SKM-1 treated with dmso at 0.1 percent for 144 hours (cell line): ENCODE data around the gene PHF20.
"Not testable (repeated sequence)": the region's sequence is repeated elsewhere in the genome, so short reads cannot be mapped to it uniquely, and the experiment has no call there.

Source experiments
- DNase-seq: peaks from one replicate; lab custom pipeline; 2025; ENCODE audit not compliant: unreplicated experiment; lab: John Stamatoyannopoulos, UW

PHF20 gene

GRCh38 chr20:35776513-35777101 lies 4.8 kb downstream of the PHF20 start:
- no peak for DNase-seq

- DNase-seq, result not testable (repeated sequence)
These were observed 12.0 kb downstream of the PHF20 start for GRCh38 chr20:35783811-35784210.

- DNase-seq, result not testable (repeated sequence)
These were observed 13.7 kb downstream of the PHF20 start for GRCh38 chr20:35785541-35785940.

DNA sequence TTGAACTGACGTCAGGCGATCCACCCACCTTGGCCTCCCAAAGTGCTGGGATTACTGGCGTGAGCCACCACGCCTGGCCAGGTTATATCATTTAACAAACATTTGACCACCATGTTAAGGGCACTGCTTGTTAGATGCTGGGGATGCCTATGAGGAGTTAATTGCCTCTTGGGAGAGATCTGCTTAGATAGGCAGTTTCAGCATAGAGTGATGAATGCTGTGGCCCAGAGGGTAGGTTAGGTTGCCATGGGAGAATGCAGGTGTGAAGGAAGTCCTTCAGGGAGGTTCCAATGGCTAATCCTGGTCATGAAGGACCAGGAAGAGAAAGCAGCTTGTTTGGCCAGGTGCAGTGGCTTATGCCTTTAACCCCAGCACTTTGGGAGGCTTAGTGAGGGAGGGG lies 17.0 kb downstream of the PHF20 start:
- no peak for DNase-seq

DNA sequence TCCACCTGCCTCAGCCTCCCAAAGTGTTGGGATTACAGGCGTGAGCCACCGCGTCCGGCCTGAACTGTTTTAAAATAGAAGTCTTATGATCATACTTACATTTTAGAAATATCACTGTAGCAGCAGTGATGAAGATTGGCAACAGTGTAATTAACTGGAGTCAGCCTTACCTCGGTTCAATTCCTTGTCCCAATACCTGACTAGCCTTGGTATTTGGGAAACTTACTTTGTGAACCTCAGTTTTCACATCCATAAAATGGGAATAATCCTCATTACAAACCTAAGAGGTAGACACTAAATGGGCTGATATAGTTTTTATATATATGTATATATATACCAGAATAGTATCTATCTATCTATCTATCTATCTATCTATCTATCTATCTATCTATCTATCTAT lies 19.3 kb downstream of the PHF20 start:
- no peak for DNase-seq

DNA sequence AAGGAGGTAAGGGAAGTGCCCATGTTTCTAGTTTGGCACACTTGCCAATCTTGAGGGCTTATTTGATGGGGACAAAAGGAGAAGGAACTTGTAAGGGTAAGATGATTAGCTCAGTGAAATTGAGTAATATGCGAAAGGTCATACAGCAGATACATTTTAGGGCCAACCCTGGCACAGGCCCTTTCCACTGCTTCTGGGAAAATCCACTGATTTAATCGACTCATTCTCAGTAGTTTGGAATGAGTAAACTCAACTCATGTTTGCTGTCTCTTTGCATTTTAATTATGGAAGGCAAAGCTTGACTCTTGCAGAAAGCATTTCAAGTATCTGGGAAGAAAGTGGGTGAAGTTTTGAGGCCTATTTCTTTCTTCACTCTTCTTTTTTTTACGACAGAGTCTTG lies 20.0 kb downstream of the PHF20 start:
- DNase-seq, result peak; percentile 53

GRCh38 chr20:35792740-35793139 lies 20.9 kb downstream of the PHF20 start:
- DNase-seq, result no peak

- peak; percentile 74 for DNase-seq
These were observed 24.8 kb downstream of the PHF20 start for GRCh38 chr20:35796571-35796970.

GRCh38 chr20:35801865-35802264 lies 30.1 kb downstream of the PHF20 start:
- no peak for DNase-seq

DNA sequence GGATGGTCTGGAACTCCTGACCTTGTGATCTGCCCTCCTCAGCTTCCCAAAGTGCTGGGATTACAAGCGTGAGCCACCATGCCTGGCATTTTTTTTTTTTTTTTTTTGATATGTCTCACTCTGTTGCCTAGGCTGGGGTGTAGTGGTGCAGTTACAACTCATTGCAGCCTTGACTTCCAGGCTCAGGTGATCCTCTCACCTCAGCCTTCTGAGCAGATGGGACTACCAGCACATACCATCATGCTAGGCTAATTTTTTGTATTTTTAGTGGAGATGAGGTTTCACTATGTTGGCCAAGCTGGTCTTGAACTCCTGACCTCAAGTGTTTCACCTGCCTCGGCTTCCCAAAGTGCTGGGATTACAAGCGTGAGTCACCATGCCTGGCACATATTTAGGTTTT lies 34.3 kb downstream of the PHF20 start:
- no peak for DNase-seq

- no peak for DNase-seq
These were observed 36.1 kb downstream of the PHF20 start for GRCh38 chr20:35807877-35808276.

- no peak for DNase-seq
These were observed 48.9 kb downstream of the PHF20 start for GRCh38 chr20:35820715-35821114.

DNA sequence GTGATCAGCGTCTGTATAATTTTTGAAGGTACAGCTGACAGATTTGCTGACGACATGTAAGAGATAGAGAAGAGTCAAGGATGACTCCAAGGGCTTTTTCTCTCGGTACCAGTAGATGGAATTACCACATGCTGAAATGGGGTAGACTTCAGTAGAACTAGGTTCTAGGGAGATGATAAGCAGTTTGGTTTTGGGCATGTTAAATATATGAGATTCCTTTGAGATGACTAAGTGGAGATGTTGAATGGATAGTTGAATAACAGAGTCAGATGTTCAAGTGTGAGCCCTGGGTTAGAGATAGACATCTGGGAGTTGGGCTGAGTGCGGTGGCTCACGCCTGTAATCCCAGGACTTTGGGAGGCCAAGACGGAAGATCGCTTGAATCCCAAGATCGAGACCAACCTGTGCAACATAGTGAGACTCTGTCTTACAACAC lies 50.0 kb downstream of the PHF20 start:
- no peak for DNase-seq

DNA sequence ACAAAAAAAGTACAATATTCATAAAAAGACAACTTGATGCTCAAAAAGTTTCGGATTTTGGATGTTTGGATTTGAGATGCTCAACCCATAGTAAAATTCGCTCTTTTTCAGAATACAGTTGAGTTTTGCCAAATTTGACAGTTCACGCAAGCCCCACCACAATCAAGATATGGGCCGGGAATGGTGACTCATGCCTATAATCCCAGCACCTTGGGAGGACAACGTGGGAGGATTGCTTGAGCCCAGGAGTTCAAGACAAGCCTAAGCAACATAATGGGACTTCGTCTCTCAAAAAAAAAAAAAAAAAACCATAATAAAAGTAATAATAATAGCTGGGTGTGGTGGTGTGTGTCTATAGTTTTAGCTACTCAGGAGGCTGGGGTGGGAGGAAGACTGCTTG lies 51.3 kb downstream of the PHF20 start:
- no peak for DNase-seq

GRCh38 chr20:35823937-35824336 lies 52.1 kb downstream of the PHF20 start:
- DNase-seq, result no peak

GRCh38 chr20:35826397-35826998 lies 54.7 kb downstream of the PHF20 start:
- DNase-seq, result no peak

GRCh38 chr20:35828434-35828833 lies 56.6 kb downstream of the PHF20 start:
- no peak for DNase-seq

DNA sequence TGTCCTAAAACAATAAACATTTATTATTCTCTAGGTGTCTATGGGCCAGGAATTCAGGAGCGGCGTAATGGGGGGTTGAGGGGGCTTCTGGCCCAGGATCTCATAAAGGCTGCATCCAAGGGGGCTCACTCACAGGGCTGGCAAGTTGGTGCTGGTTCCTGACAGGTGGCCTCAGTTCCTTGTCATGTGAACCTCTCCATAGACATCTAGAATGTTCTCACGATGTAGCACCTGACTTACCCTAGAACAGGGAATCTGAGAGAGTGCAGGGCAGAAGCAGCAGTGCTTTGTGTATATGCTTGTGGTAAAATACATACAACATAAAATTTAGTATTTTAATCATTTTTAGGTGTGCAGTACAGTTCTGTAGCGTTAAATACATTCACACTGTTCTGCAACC lies 57.1 kb downstream of the PHF20 start:
- DNase-seq, result no peak

- DNase-seq, result no peak
These were observed 58.4 kb downstream of the PHF20 start for GRCh38 chr20:35830264-35830663.

GRCh38 chr20:35831029-35831428 lies 59.2 kb downstream of the PHF20 start:
- no peak for DNase-seq

GRCh38 chr20:35831971-35832370 lies 60.2 kb downstream of the PHF20 start:
- no peak for DNase-seq

DNA sequence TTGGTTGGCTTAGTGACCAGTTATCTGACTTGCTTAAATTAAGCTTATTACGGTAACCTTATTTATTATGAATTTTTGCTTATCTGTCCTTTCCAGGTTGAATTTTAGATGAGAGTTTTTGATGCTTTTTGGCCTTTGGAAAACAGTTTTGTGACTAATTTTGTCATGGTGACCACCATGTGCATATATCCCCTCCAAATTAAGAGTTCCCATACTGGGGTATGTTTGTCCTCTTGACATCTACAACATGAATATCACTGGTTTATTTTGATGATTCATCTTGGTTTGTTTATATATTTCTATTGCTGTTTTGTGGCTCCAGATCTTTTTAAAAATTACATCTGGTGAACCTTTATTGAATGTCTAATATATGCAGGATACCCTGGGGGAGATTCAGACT lies 61.4 kb downstream of the PHF20 start:
- DNase-seq, result no peak

GRCh38 chr20:35837577-35838195 lies 65.9 kb downstream of the PHF20 start:
- no peak for DNase-seq
